A549 (cell line): ENCODE measurements around the gene ZNF831. TPM values are rescaled to one million over a fixed set of nuclear protein-coding genes. Genes with fewer than 3 reads are reported as not detected.

ENCODE experiments used
- ATAC-seq, 2 experiments: fragments of 200-7000 bp in 1 of 2; fragments of >200 bp in 1 of 2; cut with Nextera tagmentation in 1 of 2; cut with Tn5 transposase in 1 of 2; 3 replicates each; pipeline versions ENCODE4 v1.8.0 to v1.9.1; 2018 to 2020; ENCODE audit warnings: mild to moderate bottlenecking in 1 of 2, moderate library complexity in 1 of 2
- CTCF ChIA-PET: fragments of 300-600 bp; sonication (Branson Sonifier 250); formaldehyde crosslinking; extraction: SDS; loops from one replicate; lab custom pipeline; 2021; ENCODE audit warnings: antibody characterized with exemption, inconsistent platforms; lab: Yijun Ruan, JAX
- POLR2A ChIA-PET: fragments of 350-600 bp; formaldehyde crosslinking; extraction: SDS; loops from one replicate; lab custom pipeline; 2021; ENCODE audit warnings: antibody characterized with exemption, inconsistent platforms; lab: Yijun Ruan, JAX
- DNase-seq, 2 experiments: peaks; one replicate each; pipeline versions ENCODE4 v3.0.0 to v3.0.0-alpha.2; 2011 to 2016; ENCODE audit warnings: low read depth in 1 of 2, low spot score in 1 of 2
- FAIRE-seq: peaks from 2 replicates; lab custom pipeline; 2011; peaks lifted over from hg19 to GRCh38; lab: Jason Lieb, UNC
- H3K27ac ChIP-seq, 2 experiments: fragments of >200 bp; sonication (Bioruptor Twin); formaldehyde crosslinking; 3 replicates each; pipeline ENCODE4 v1.5.1; 2016 to 2017
- H3K4me1 ChIP-seq: fragments of >200 bp; sonication (Bioruptor Twin); formaldehyde crosslinking; 3 replicates; pipeline ENCODE4 v1.6.1; 2016
- H3K4me2 ChIP-seq: fragments of >200 bp; sonication (Bioruptor Twin); formaldehyde crosslinking; 3 replicates; pipeline ENCODE4 v1.6.1; 2016
- H3K4me3 ChIP-seq: fragments of >200 bp; sonication (Bioruptor Twin); formaldehyde crosslinking; 3 replicates; pipeline ENCODE4 v1.5.1; 2016
- H3K9me3 ChIP-seq: fragments of >200 bp; sonication (Bioruptor Twin); formaldehyde crosslinking; 3 replicates; pipeline ENCODE4 v1.6.1; 2016
- BHLHE40 ChIP-seq: IDR thresholded peaks from 2 replicates; pipeline ENCODE4 v1.6.1; 2012; ENCODE audit warnings: low read depth, low read length, inconsistent platforms
- CEBPB ChIP-seq, 2 experiments: fragments of >200 bp in 1 of 2; sonication (Bioruptor Twin) in 1 of 2; formaldehyde crosslinking in 1 of 2; IDR thresholded peaks; 2 replicates each; pipeline ENCODE4 v1.6.1; 2012 to 2016
- CHD4 ChIP-seq: fragments of 200-600 bp; sonication (generic); IDR thresholded peaks from 2 replicates; pipeline ENCODE4 v1.6.1; 2016; ENCODE audit warnings: antibody characterized with exemption, mild to moderate bottlenecking, borderline replicate concordance
- EHMT2 ChIP-seq: fragments of 200-600 bp; sonication (generic); IDR thresholded peaks from 2 replicates; pipeline ENCODE4 v1.6.1; 2016; ENCODE audit warnings: antibody characterized with exemption, low read depth, mild to moderate bottlenecking, moderate library complexity
- KDM5A ChIP-seq: fragments of 200-600 bp; sonication (generic); IDR thresholded peaks from 2 replicates; pipeline ENCODE4 v1.6.1; 2016; ENCODE audit warnings: antibody characterized with exemption, mild to moderate bottlenecking
- MAZ ChIP-seq: fragments of 150-350 bp; IDR thresholded peaks from 2 replicates; pipeline ENCODE4 v1.6.1; 2014; ENCODE audit warnings: antibody characterized with exemption, low read depth, low read length, borderline replicate concordance
- NPAS2 ChIP-seq: fragments of 250-450 bp; sonication (Bioruptor Pico); IDR thresholded peaks from 2 replicates; pipeline ENCODE4 v1.8.0; 2022; ENCODE audit warnings: mild to moderate bottlenecking, moderate library complexity, borderline replicate concordance
- POLR2A ChIP-seq: IDR thresholded peaks from 2 replicates; pipeline ENCODE4 v1.6.1; 2012; ENCODE audit warnings: mild to moderate bottlenecking, low read length
- RAD21 ChIP-seq, 2 experiments: fragments of >200 bp in 1 of 2; sonication (Bioruptor Twin) in 1 of 2; formaldehyde crosslinking in 1 of 2; IDR thresholded peaks in 1 of 2; conservative IDR thresholded peaks in 1 of 2; 2 replicates in 1 of 2; 3 replicates in 1 of 2; pipeline ENCODE4 v1.6.1; 2012 to 2018; ENCODE audit warnings: inconsistent platforms in 1 of 2
- SMC3 ChIP-seq: fragments of >200 bp; sonication (Bioruptor Twin); formaldehyde crosslinking; IDR thresholded peaks from 3 replicates; pipeline ENCODE4 v1.6.1; 2018; ENCODE audit warnings: inconsistent platforms
- ZNF302 ChIP-seq: fragments of 250-450 bp; sonication (Bioruptor Pico); IDR thresholded peaks from 2 replicates; pipeline ENCODE4 v1.9.0; 2021; ENCODE audit warnings: inconsistent platforms, mild to moderate bottlenecking, moderate library complexity
- WGBS: methylation state at CpG from one replicate; pipeline ENCODE4 v1.1.6; 2017; ENCODE audit errors: missing lambda C conversion rate; 5-methylcytosine and 5-hydroxymethylcytosine counted together
- polyA plus RNA-seq, 4 experiments: library from polyadenylated mRNA; depleted of rRNA in 3 of 4; stranded (reverse); fragments of >200 nt; fragmentation: RNase III in 1 of 4; extraction: RNeasy Plus Mini Kit Qiagen cat#74134 plus additional on column Dnase treatment in 1 of 4; gene quantifications; 2 replicates in 3 of 4; 3 replicates in 1 of 4; pipeline ENCODE4 v1.2.3, GENCODE V29; 2011 to 2017
- TF ChIP-seq, protein P1 (sequence below): IDR thresholded peaks from 2 replicates; pipeline ENCODE4 v1.6.1; 2012; ENCODE audit warnings: low read depth, borderline replicate concordance
- TF ChIP-seq, protein P2 (sequence below): fragments of 250-450 bp; sonication (Bioruptor Pico); IDR thresholded peaks from 2 replicates; pipeline ENCODE4 v1.5.0; 2020; ENCODE audit warnings: low read depth, mild to moderate bottlenecking, moderate library complexity
- TF ChIP-seq, protein P3 (sequence below): fragments of >200 bp; sonication (Bioruptor Twin); formaldehyde crosslinking; IDR thresholded peaks from 3 replicates; pipeline ENCODE4 v1.6.1; 2016
- TF ChIP-seq, protein P4 (sequence below): IDR thresholded peaks from 2 replicates; pipeline ENCODE4 v1.6.1; 2012
- TF ChIP-seq, protein P5 (sequence below): fragments of >200 bp; sonication (Bioruptor Twin); formaldehyde crosslinking; IDR thresholded peaks from 3 replicates; pipeline ENCODE4 v1.5.1; 2016

The ZNF831 gene
- polyA plus RNA-seq, 2 of the 4 experiments (the other 2 are of a cell fraction): not detected

DNA sequence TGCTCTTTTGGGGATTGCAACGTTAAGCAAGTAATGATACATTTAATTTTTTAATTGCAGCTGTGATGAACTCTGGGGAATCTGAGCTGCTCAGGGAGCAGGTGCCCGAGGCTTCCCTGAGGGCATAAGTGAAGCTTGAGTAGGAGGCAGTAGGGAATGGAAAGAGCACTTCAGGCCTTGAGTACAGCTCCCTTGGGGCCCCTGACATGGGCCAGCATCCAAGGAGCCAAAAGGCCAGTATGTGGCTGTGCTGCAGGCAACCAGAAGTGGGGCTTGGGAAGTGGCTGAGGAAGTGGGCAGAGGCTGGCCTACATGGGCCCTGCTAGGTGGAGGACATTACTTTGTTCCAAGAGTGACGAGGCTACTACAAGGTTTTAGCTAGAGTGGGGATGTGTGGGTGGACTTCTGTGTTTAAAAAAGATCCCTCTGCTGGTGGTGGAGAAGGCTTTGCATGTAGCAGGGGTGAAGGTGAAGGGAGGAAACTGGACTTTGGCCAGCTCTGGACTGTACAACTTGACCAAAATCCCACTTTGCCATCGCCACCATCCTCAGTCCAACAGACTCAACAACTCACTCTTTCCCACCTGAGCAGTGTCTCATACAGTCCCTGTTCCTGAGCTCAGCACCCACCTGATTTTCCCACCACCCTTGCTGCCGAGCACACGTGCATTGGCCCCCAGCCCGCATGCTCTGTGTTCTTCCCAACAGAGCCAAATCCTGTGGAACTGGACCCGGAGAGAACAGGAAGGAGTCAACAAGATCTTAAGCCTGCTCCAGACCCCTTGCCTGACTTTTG is 10.9 kb upstream of the ZNF831 start:
- no peak for FAIRE-seq
- 30% methylated on average over 8 of the region's 8 CpGs for WGBS
- Histone ChIP-seq H3K4me2 (no peak overlapping the region), H3K27ac (no peak overlapping the region), H3K4me3 (no peak overlapping the region), H3K4me1 (0 out of 3 replicates have a peak, but pooled peaks cover 4% of the 10 kb centered on the region), H3K9me3 (no peaks in the 10 kb centered on the region)
- ATAC-seq: no peak
- POLR2A ChIA-PET: no interaction called here
- DNase-seq: no peak
- CTCF ChIA-PET: interaction anchor here (0.9 to 1.3 kb wide), 4 partner anchors 8 to 251 kb away, joined by 3 to 4 read pairs (median 3); no protein-coding TSS in a partner anchor
- TF ChIP-seq KDM5A: no peak
- no peak for TF ChIP-seq NPAS2
- no peak for TF ChIP-seq CHD4
- no peak for TF ChIP-seq CEBPB (IDR thresholded peaks at IDR 0.05)
- TF ChIP-seq, protein P1, sequence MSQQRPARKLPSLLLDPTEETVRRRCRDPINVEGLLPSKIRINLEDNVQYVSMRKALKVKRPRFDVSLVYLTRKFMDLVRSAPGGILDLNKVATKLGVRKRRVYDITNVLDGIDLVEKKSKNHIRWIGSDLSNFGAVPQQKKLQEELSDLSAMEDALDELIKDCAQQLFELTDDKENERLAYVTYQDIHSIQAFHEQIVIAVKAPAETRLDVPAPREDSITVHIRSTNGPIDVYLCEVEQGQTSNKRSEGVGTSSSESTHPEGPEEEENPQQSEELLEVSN: no peak
- no peak for TF ChIP-seq EHMT2
- TF ChIP-seq, protein P2, sequence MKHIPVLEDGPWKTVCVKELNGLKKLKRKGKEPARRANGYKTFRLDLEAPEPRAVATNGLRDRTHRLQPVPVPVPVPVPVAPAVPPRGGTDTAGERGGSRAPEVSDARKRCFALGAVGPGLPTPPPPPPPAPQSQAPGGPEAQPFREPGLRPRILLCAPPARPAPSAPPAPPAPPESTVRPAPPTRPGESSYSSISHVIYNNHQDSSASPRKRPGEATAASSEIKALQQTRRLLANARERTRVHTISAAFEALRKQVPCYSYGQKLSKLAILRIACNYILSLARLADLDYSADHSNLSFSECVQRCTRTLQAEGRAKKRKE (CRISPR knock-in tag): no peak
- TF ChIP-seq, protein P3, sequence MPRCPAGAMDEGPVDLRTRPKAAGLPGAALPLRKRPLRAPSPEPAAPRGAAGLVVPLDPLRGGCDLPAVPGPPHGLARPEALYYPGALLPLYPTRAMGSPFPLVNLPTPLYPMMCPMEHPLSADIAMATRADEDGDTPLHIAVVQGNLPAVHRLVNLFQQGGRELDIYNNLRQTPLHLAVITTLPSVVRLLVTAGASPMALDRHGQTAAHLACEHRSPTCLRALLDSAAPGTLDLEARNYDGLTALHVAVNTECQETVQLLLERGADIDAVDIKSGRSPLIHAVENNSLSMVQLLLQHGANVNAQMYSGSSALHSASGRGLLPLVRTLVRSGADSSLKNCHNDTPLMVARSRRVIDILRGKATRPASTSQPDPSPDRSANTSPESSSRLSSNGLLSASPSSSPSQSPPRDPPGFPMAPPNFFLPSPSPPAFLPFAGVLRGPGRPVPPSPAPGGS: no peak
- TF ChIP-seq POLR2A: no peak
- TF ChIP-seq MAZ: no peak

DNA sequence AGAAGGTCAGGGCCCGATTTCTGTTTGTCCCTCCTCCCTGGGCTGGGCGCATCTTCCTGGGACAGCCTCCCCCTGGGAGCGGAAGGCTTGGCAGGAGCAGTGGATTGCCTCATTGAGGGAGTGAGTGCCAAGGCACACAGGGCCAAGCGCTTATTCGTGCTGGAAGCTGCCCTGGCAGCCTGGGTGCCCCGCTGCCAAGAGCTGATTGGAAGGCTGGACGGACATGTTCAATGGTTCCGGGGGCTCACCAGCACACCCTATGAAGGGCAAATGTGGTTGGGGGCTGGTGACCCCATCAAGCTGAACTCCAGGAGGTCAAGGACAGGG is 10.3 kb upstream of the ZNF831 start:
- H3K4me1 ChIP-seq: 0 out of 3 replicates have a peak, but pooled peaks cover 4% of the 10 kb centered on the region
- H3K27ac ChIP-seq: no peak overlapping the region
- no peak overlapping the region for H3K4me3 ChIP-seq
- ATAC-seq (no peak), FAIRE-seq (no peak), DNase-seq (no peak)
- H3K9me3 ChIP-seq: no peaks in the 10 kb centered on the region
- WGBS: 59% methylated on average over 7 of the region's 8 CpGs
- H3K4me2 ChIP-seq: no peak overlapping the region
- ChIA-PET CTCF (interaction anchor here (0.9 to 2.0 kb wide), 3 partner anchors 41 to 362 kb away, joined by 3 to 6 read pairs (median 3); no protein-coding TSS in a partner anchor), POLR2A (no interaction called here)
- TF ChIP-seq BHLHE40: no peak
- TF ChIP-seq, protein P1: no peak
- TF ChIP-seq, protein P4, sequence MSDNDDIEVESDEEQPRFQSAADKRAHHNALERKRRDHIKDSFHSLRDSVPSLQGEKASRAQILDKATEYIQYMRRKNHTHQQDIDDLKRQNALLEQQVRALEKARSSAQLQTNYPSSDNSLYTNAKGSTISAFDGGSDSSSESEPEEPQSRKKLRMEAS: no peak
- no peak for TF ChIP-seq SMC3
- no peak for TF ChIP-seq RAD21 (conservative IDR thresholded peaks at IDR 0.05 in 1 of 2, IDR thresholded peaks at IDR 0.05 in 1 of 2)
- no peak for TF ChIP-seq ZNF302 (CRISPR knock-in tag)
- TF ChIP-seq, protein P5, sequence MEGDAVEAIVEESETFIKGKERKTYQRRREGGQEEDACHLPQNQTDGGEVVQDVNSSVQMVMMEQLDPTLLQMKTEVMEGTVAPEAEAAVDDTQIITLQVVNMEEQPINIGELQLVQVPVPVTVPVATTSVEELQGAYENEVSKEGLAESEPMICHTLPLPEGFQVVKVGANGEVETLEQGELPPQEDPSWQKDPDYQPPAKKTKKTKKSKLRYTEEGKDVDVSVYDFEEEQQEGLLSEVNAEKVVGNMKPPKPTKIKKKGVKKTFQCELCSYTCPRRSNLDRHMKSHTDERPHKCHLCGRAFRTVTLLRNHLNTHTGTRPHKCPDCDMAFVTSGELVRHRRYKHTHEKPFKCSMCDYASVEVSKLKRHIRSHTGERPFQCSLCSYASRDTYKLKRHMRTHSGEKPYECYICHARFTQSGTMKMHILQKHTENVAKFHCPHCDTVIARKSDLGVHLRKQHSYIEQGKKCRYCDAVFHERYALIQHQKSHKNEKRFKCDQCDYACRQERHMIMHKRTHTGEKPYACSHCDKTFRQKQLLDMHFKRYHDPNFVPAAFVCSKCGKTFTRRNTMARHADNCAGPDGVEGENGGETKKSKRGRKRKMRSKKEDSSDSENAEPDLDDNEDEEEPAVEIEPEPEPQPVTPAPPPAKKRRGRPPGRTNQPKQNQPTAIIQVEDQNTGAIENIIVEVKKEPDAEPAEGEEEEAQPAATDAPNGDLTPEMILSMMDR: no peak
